Activated B cell treated with CpG ODN at 0.5 μM for 24 hours (primary cell): ENCODE measurements around the gene ING3. TPM values are rescaled to one million over a fixed set of nuclear protein-coding genes. Genes with fewer than 3 reads are reported as not detected.
A peak's percentile ranks its signal among the peaks of the same experiment; 100 is the strongest.

Experiments
- ATAC-seq: fragments of 200-7000 bp; cut with Tn5 transposase; one replicate; pipeline ENCODE4 v1.10.0; 2021; ENCODE audit warnings: low read depth, mild to moderate bottlenecking, moderate library complexity
- CTCF ChIA-PET: fragments of 350-600 bp; sonication (Branson Sonifier 250); formaldehyde crosslinking; loops from one replicate; lab custom pipeline; 2021; ENCODE audit warnings: antibody characterized with exemption; lab: Charles Lee
- POLR2A ChIA-PET: fragments of 350-600 bp; sonication (Branson Sonifier 250); formaldehyde crosslinking; loops from one replicate; lab custom pipeline; 2021; ENCODE audit warnings: antibody characterized with exemption; lab: Charles Lee
- DNase-seq: peaks from one replicate; pipeline ENCODE4 v3.0.0; 2022
- H3K27ac Mint-ChIP-seq: one replicate; pipeline ENCODE4 v1.8.0; 2020; ENCODE audit warnings: mixed read lengths
- H3K27me3 Mint-ChIP-seq: one replicate; pipeline ENCODE4 v1.8.0; 2021; ENCODE audit warnings: mixed read lengths
- H3K36me3 Mint-ChIP-seq: one replicate; pipeline ENCODE4 v1.8.0; 2021; ENCODE audit warnings: low read depth, mixed read lengths
- H3K4me1 Mint-ChIP-seq: one replicate; pipeline ENCODE4 v1.8.0; 2021; ENCODE audit warnings: mixed read lengths
- H3K4me3 Mint-ChIP-seq: one replicate; pipeline ENCODE4 v1.8.0; 2020; ENCODE audit warnings: mild to moderate bottlenecking, mixed read lengths
- H3K9me3 Mint-ChIP-seq: one replicate; pipeline ENCODE4 v1.8.0; 2020; ENCODE audit warnings: mixed read lengths
- CTCF ChIP-seq: fragments of 200-600 bp; IDR thresholded peaks from one replicate; pipeline ENCODE4 v1.8.0; 2022; ENCODE audit warnings: antibody characterized with exemption, mild to moderate bottlenecking
- intact Hi-C: fragments of 100-400 bp; cut with micrococcal nuclease; formaldehyde crosslinking; loops from one replicate; pipeline ENCODE4 v1.15.1; 2024
- total RNA-seq: library from RNA; stranded (reverse); gene quantifications from 2 replicates; pipeline ENCODE4 v1.2.3, GENCODE V29; 2022

ING3 gene
- total RNA-seq, 1 donor from 2014 or later, result 36.1 TPM

- no peak for TF ChIP-seq CTCF
- peak overlapping the region; percentile 99 for H3K27ac Mint-ChIP-seq
- H3K4me1 Mint-ChIP-seq, result peaks cover 26% of the 10 kb centered on the region
- intact Hi-C loops, result loop anchor here (1.0 to 2.0 kb wide), 3 partner anchors 93 to 446 kb away; partner anchors contain the start of gene FAM3C
- CTCF ChIA-PET, result no interaction called here
- peak overlapping the region; percentile 95 for H3K4me3 Mint-ChIP-seq
- peaks cover 34% of the 10 kb centered on the region for H3K36me3 Mint-ChIP-seq
- no peaks in the 10 kb centered on the region for H3K9me3 Mint-ChIP-seq
- H3K27me3 Mint-ChIP-seq, result peaks cover 3% of the 10 kb centered on the region
- DNase-seq (no peak), ATAC-seq (no peak)
- POLR2A ChIA-PET, result interaction anchor here (0.6 to 1.9 kb wide), 37 partner anchors 8 to 1739 kb away, joined by 3 to 24 read pairs (median 4); partner anchors contain the start of genes CPED1 and FAM3C
Measured at GRCh38 chr7:120949998-120950538, 509 bp upstream of the ING3 start.

- TF ChIP-seq CTCF, result no peak
- peak overlapping the region; percentile 95 for H3K4me3 Mint-ChIP-seq
- ChIA-PET CTCF (interaction anchor here (1.6 kb wide), 1 partner anchor 37 kb away, joined by 3 read pairs; no protein-coding TSS in a partner anchor), POLR2A (interaction anchor here (0.5 to 1.9 kb wide), 16 partner anchors 9 to 579 kb away, joined by 3 to 24 read pairs (median 4); partner anchors contain the start of genes CPED1, FAM3C and TSPAN12)
- peaks cover 29% of the 10 kb centered on the region for H3K4me1 Mint-ChIP-seq
- ATAC-seq (no peak), DNase-seq (no peak)
- no peaks in the 10 kb centered on the region for H3K9me3 Mint-ChIP-seq
- H3K27me3 Mint-ChIP-seq, result peaks cover 1% of the 10 kb centered on the region
- peaks cover 45% of the 10 kb centered on the region for H3K36me3 Mint-ChIP-seq
- peak overlapping the region; percentile 99 for H3K27ac Mint-ChIP-seq
- intact Hi-C loops, result loop anchor here (1.0 to 2.0 kb wide), 3 partner anchors 37 to 1193 kb away; partner anchors contain the start of genes AASS and CPED1
Measured at GRCh38 chr7:120951309-120951699, 727 bp downstream of the ING3 start.

- Mint-ChIP-seq H3K36me3 (peaks cover 49% of the 10 kb centered on the region), H3K9me3 (no peaks in the 10 kb centered on the region), H3K4me3 (peak overlapping the region; percentile 95), H3K4me1 (peaks cover 29% of the 10 kb centered on the region), H3K27ac (no peak overlapping the region), H3K27me3 (no peaks in the 10 kb centered on the region)
- no peak for DNase-seq
- intact Hi-C loops, result loop anchor here (1.0 to 2.0 kb wide), 3 partner anchors 36 to 1192 kb away; partner anchors contain the start of genes AASS and CPED1
- ChIA-PET POLR2A (interaction anchor here (1.9 kb wide), 1 partner anchor 8 kb away, joined by 24 read pairs; no protein-coding TSS in a partner anchor), CTCF (interaction anchor here (1.6 kb wide), 1 partner anchor 36 kb away, joined by 3 read pairs; no protein-coding TSS in a partner anchor)
- TF ChIP-seq CTCF, result no peak
- ATAC-seq, result no peak
Measured at GRCh38 chr7:120951826-120952225, 1.2 kb downstream of the ING3 start.

DNA sequence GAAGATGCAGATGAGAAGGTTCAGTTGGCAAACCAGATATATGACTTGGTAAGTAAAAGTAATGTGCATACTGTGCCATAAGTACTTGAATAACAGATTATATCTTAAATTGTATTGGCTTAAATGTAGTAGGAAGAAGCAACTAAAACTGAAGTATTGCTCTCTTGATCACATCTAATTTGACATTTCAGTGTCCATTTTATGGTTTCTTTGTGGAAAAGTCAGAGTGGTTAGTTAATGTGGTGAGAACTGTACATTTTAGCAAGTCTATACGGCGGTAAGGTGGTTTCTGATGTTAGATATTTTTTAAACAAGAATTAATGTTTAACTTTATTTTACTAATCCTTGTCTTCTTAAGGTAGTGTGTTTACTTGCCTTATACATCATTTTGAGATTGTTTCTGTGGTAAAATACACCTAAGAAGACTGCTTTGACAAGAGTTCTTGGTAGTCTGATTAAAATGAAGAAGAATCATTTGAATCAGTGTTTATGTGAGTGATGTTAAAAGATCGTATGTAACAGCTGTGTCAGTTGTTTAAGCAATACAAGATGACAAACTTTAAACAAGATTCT lies 5.1 kb downstream of the ING3 start:
- H3K4me1 Mint-ChIP-seq, result peaks cover 15% of the 10 kb centered on the region
- POLR2A ChIA-PET, result no interaction called here
- ATAC-seq (no peak), DNase-seq (no peak)
- H3K4me3 Mint-ChIP-seq, result no peak overlapping the region
- peaks cover 71% of the 10 kb centered on the region for H3K36me3 Mint-ChIP-seq
- intact Hi-C loops, result no loop called here
- CTCF ChIA-PET, result no interaction called here
- H3K27me3 Mint-ChIP-seq, result no peaks in the 10 kb centered on the region
- no peak overlapping the region for H3K27ac Mint-ChIP-seq
- no peaks in the 10 kb centered on the region for H3K9me3 Mint-ChIP-seq
- TF ChIP-seq CTCF, result no peak

DNA sequence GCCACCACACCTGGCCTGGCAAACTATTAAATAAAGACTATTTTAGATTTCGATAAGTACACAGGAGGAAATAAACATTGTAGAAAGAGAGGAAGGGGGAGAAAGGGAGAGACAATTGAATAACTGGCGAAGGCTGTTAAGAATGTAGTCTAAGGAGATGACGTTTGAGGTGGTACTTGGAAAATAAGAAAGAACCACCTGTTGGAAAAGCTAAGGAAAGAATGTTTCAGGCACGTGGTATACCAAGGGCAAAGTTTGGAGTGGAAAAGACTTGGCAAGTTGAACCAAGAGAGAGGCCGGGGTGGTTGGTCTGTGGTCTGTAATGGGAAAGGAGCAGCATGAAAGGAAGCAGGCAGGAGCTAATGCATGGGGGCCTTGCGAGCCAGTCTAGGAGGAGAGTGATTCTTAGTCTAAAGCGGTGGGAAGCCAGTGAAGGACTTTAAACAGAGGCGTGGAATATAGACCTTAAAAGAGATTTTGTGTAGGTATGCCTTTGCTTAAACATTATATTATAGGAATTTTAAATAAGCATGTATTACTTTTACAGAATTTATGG lies 9.4 kb downstream of the ING3 start:
- ATAC-seq (no peak), DNase-seq (no peak)
- intact Hi-C loops, result no loop called here
- H3K4me1 Mint-ChIP-seq, result peaks cover 13% of the 10 kb centered on the region
- no peaks in the 10 kb centered on the region for H3K27me3 Mint-ChIP-seq
- H3K27ac Mint-ChIP-seq, result no peak overlapping the region
- ChIA-PET POLR2A (interaction anchor here (1.4 kb wide), 1 partner anchor 9 kb away, joined by 24 read pairs; the partner anchor contains the start of gene ING3), CTCF (no interaction called here)
- H3K36me3 Mint-ChIP-seq, result peaks cover 66% of the 10 kb centered on the region
- no peak for TF ChIP-seq CTCF
- no peak overlapping the region for H3K4me3 Mint-ChIP-seq
- H3K9me3 Mint-ChIP-seq, result no peaks in the 10 kb centered on the region
